Gastrocnemius medialis (tissue), 4 donors: Measurements from ENCODE around the gene WDR7.

ENCODE experiments used
- CTCF ChIP-seq, 5 experiments: fragments of 450-650 bp in 3 of 5; fragments of 200-600 bp in 2 of 5; sonication (generic) in 2 of 5; IDR thresholded peaks in 4 of 5; conservative IDR thresholded peaks in 1 of 5; 1 replicate in 4 of 5; 2 replicates in 1 of 5; pipeline ENCODE4 v1.5.1; 2016 to 2019; ENCODE audit warnings: antibody characterized with exemption in 5 of 5, mild to moderate bottlenecking in 3 of 5, moderate library complexity in 3 of 5
- POLR2A ChIP-seq, 2 donors: fragments of 450-650 bp; IDR thresholded peaks; one replicate each; pipeline ENCODE4 v1.6.1; 2017; ENCODE audit warnings: antibody characterized with exemption in 2 of 2, mild to moderate bottlenecking in 2 of 2, moderate library complexity in 2 of 2

GRCh38 chr18:57077786-57078552, 426.8 kb downstream of the WDR7 start:
- TF ChIP-seq CTCF (IDR thresholded peaks at IDR 0.05 in 4 of 5, conservative IDR thresholded peaks at IDR 0.05 in 1 of 5) (no peak), POLR2A (IDR thresholded peaks at IDR 0.05) (no peak)
